ENCODE measurements around the gene CREB5.

The CREB5 gene

GRCh38 chr7:28406192-28406591 is 6.1 kb upstream of the CREB5 start:
- DNase-seq (ENCODE audit: low read depth in 3 of 3), result no peak

- DNase-seq (ENCODE audit: low read depth in 3 of 3), result no peak
Observed at GRCh38 chr7:28407651-28408050, 4.7 kb upstream of the CREB5 start.

- no peak for DNase-seq (ENCODE audit: low read depth in 3 of 3)
Observed at GRCh38 chr7:28408105-28408959, 4.0 kb upstream of the CREB5 start.

GRCh38 chr7:28408960-28409715 is 3.2 kb upstream of the CREB5 start:
- DNase-seq (ENCODE audit: low read depth in 3 of 3), result peak; percentile 35 to 66 (median 48)

- DNase-seq (ENCODE audit: low read depth in 3 of 3), result no peak
Observed at GRCh38 chr7:28409716-28410627, 2.3 kb upstream of the CREB5 start.

GRCh38 chr7:28410628-28411531 is 1.4 kb upstream of the CREB5 start:
- DNase-seq (ENCODE audit: low read depth in 3 of 3), result no peak

- DNase-seq (ENCODE audit: low read depth in 3 of 3), result no peak
Observed at GRCh38 chr7:28413011-28413410, 693 bp downstream of the CREB5 start.

GRCh38 chr7:28414453-28414852 is 2.1 kb downstream of the CREB5 start:
- DNase-seq (ENCODE audit: low read depth in 3 of 3), result no peak

GRCh38 chr7:28417321-28417940 is 5.1 kb downstream of the CREB5 start:
- no peak for DNase-seq (ENCODE audit: low read depth in 3 of 3)

GRCh38 chr7:28418311-28418710 is 6.0 kb downstream of the CREB5 start:
- no peak for DNase-seq (ENCODE audit: low read depth in 3 of 3)

- DNase-seq (ENCODE audit: low read depth in 3 of 3), result no peak
Observed at GRCh38 chr7:28418966-28419365, 6.6 kb downstream of the CREB5 start.

GRCh38 chr7:28419716-28420115 is 7.4 kb downstream of the CREB5 start:
- DNase-seq (ENCODE audit: low read depth in 3 of 3), result no peak

GRCh38 chr7:28423112-28423511 is 10.8 kb downstream of the CREB5 start:
- no peak for DNase-seq (ENCODE audit: low read depth in 3 of 3)

GRCh38 chr7:28423918-28424514 is 11.7 kb downstream of the CREB5 start:
- DNase-seq (ENCODE audit: low read depth in 3 of 3), result no peak

GRCh38 chr7:28425496-28425895 is 13.2 kb downstream of the CREB5 start:
- no peak for DNase-seq (ENCODE audit: low read depth in 3 of 3)

GRCh38 chr7:28427236-28427635 is 14.9 kb downstream of the CREB5 start:
- DNase-seq (ENCODE audit: low read depth in 3 of 3), result no peak

GRCh38 chr7:28430616-28431015 is 18.3 kb downstream of the CREB5 start:
- no peak for DNase-seq (ENCODE audit: low read depth in 3 of 3)

GRCh38 chr7:28432105-28432504 is 19.8 kb downstream of the CREB5 start:
- no peak for DNase-seq (ENCODE audit: low read depth in 3 of 3)

GRCh38 chr7:28433039-28433438 is 20.7 kb downstream of the CREB5 start:
- DNase-seq (ENCODE audit: low read depth in 3 of 3), result no peak

GRCh38 chr7:28433699-28434219 is 21.4 kb downstream of the CREB5 start:
- DNase-seq (ENCODE audit: low read depth in 3 of 3), result no peak

All from stimulated activated CD4-positive, alpha-beta T cell treated with anti-CD3 and anti-CD28 coated beads, TNF-alpha, amount 100 ng/mL, for 4 hours (primary cell).